GM20000 (cell line): ENCODE measurements around the gene UBE3C.

Experiments
- DNase-seq: peaks from one replicate; pipeline ENCODE4 v3.0.0; 2012; ENCODE audit warnings: low spot score
- TF ChIP-seq, protein P1 (sequence below): IDR thresholded peaks from 2 replicates; pipeline ENCODE4 v1.5.1; 2012; ENCODE audit warnings: mild to moderate bottlenecking, control low read depth; ENCODE audit errors: extremely low read depth, missing control alignments

Gene UBE3C

DNA sequence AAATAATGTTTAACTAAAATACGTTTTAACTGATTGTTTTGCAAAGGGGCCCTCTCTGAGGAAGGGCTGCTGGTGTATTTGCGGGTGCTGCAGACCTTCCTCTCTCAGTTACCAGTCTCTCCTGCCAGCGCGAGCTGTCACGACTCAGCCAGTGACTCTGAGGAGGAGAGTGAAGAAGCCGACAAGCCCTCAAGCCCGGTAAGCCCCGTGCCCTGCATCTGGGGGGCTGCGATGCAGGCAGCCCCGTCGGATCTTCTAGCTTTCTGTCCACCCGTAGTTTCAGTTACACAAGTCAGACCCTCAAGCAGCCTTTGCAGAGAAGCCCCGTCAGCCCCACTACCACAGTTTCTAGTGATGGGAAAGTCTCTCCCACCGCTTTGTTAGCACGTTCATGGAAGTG lies 45.1 kb downstream of the UBE3C start:
- no peak for DNase-seq
- TF ChIP-seq, protein P1, sequence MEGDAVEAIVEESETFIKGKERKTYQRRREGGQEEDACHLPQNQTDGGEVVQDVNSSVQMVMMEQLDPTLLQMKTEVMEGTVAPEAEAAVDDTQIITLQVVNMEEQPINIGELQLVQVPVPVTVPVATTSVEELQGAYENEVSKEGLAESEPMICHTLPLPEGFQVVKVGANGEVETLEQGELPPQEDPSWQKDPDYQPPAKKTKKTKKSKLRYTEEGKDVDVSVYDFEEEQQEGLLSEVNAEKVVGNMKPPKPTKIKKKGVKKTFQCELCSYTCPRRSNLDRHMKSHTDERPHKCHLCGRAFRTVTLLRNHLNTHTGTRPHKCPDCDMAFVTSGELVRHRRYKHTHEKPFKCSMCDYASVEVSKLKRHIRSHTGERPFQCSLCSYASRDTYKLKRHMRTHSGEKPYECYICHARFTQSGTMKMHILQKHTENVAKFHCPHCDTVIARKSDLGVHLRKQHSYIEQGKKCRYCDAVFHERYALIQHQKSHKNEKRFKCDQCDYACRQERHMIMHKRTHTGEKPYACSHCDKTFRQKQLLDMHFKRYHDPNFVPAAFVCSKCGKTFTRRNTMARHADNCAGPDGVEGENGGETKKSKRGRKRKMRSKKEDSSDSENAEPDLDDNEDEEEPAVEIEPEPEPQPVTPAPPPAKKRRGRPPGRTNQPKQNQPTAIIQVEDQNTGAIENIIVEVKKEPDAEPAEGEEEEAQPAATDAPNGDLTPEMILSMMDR: no peak

DNA sequence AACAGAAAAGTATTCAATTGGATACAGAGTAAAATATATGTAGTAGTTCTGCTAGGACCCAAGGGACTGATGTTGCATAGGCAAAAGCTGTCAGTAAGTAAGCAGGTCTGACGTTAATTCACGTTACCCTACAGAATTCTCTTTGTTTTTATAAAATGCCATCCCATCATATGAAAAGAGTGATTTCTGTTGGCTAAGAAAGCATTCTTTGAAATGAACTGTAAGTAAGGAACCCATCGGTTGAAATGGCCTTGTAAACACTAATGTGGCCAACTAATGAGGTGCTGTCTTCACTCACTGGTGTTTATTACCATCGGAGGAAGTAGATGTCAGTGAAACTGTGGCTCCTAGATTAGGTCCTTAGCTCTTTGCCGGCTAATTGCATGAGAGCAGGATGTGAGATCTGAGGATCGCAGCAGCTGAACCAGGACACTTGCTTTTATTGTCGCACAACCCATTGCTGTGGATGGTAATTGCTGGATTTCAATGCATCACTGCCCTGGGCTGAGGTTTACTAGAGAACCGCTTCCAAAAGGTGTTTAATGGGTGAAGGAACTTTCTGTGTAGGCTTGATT lies 49.5 kb downstream of the UBE3C start:
- TF ChIP-seq, protein P1: no peak
- DNase-seq: no peak

DNA sequence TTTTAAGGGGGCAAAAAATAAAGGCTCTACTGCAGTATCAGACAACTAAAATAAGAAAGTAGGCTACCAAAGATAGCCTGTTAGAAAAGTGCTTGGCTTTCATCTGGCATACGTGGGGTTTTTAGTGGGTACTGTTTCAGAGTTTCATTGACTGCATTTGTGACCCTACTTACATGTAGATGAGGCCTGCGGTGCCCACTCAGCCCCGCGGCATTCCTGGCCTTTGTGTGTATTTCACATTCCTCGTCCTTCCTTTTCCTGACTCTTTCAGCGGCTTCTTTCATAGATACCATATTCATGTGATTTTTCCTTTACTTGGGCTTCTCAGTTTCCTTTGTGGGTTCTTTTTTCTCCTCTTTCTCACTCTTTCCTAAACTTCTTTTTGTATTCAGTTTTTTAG lies 50.7 kb downstream of the UBE3C start:
- no peak for DNase-seq
- TF ChIP-seq, protein P1: no peak

DNA sequence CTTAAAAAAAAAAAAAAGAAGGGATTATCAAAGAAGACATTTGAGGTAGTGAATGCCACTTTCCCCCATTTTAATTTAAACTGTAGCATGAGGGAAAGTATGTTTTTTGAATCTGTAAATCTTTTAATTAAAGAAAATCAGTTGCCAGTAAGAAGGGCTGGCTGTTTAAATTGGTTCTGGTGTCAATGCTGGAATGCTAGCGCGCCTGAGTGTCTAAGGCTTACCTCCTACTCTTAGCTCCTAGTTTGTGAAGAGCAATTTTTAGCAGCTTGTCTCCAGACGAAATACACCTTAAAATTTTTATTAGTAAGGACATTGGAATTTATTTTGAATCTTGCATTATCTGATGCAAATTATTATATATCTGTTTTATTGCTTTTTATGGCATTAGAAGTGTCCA lies 54.1 kb downstream of the UBE3C start:
- TF ChIP-seq, protein P1: no peak
- DNase-seq: no peak

DNA sequence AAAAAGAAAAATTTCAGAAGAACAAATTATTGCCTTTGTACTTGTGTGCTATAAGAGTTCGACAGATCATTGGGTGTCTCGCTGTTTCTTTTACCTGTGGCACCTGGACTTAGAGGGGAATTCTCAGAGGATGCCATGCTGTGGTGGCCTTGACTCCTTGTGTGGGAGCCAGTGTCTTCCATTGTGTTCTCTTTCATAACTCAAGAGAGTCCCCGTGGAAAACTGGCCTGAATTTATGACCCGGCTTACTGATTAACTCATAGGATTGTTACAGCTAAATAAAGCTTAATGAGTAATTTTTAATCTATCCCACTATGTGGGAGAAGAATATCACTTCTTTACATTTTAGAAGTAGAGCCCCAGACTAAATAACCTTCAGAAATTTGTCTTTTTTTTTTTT lies 54.5 kb downstream of the UBE3C start:
- DNase-seq: no peak
- TF ChIP-seq, protein P1: no peak

DNA sequence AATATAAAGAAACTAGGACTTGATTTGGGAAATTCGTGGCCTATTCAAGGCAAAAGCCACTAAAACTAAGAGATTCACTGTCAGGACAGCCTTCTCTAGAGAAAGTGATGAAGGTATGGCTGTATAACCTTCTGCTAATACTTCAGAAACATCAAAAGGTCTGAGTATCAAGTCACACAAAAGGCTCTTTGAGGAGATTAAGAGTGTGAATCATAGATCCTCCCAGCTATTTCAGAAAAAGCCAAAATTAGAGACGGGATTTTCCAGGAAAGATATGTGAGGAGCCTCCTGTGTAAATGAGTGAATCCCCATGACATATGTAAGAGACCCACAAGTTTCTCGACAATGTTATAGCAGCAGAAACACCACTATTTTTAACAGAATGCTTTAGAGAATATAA lies 56.2 kb downstream of the UBE3C start:
- DNase-seq: no peak
- TF ChIP-seq, protein P1: no peak

DNA sequence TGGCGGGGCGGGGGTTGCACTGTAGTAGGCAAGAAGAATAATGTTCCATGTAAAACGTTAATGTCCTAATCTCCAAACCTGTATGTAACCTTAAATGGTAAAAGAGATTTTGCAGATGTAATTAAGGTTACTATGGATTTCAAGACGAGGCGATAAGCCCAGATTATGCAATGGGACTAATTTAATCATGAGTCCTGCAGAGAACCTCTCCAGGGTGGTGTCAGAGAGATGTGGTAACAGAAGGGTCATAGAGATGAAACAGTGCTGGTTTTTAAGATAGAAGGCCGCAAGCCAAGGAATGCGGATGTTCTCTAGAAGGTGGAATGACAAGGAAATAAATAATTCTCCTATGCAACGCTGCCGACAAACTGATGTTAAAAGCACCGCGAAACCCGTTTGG lies 57.1 kb downstream of the UBE3C start:
- DNase-seq: no peak
- TF ChIP-seq, protein P1: no peak
